Measurements from ENCODE around the gene REG1A.

- TF ChIP-seq CTCF (optimal IDR thresholded peaks at IDR 0.05 in 1 of 3, IDR thresholded peaks at IDR 0.05 in 1 of 3, conservative IDR thresholded peaks at IDR 0.05 in 1 of 3; ENCODE audit: extremely low read depth in 1 of 3, insufficient read depth in 2 of 3, low read length in 3 of 3) (no peak), EZH2 (IDR thresholded peaks at IDR 0.05; ENCODE audit: low read length) (no peak)
Observed at GRCh38 chr2:79155826-79156476, 35.7 kb downstream of the REG1A start.
